Chondrocyte (in vitro differentiated cells): ENCODE data around the gene TMEM63B. TPM values are rescaled to one million over a fixed set of nuclear protein-coding genes. Genes with fewer than 3 reads are reported as not detected.

Source experiments
- DNase-seq: peaks from one replicate; pipeline ENCODE4 v3.0.0; 2021; ENCODE audit warnings: mixed read lengths, low spot score
- H3K27ac Mint-ChIP-seq: one replicate; pipeline ENCODE4 v1.8.0; 2021; ENCODE audit warnings: mild to moderate bottlenecking, moderate library complexity, mixed read lengths; ENCODE audit not compliant: unreplicated experiment
- H3K27me3 Mint-ChIP-seq: 2 replicates; pipeline ENCODE4 v1.8.0; 2021; ENCODE audit warnings: low read depth, mixed read lengths
- H3K36me3 Mint-ChIP-seq: 2 replicates; pipeline ENCODE4 v1.8.0; 2021; ENCODE audit warnings: low read depth, mixed read lengths
- H3K4me1 Mint-ChIP-seq: 2 replicates; pipeline ENCODE4 v1.8.0; 2021; ENCODE audit warnings: low read depth, mild to moderate bottlenecking, mixed read lengths
- H3K4me3 Mint-ChIP-seq: one replicate; pipeline ENCODE4 v1.8.0; 2021; ENCODE audit warnings: mild to moderate bottlenecking, moderate library complexity, mixed read lengths; ENCODE audit not compliant: unreplicated experiment
- H3K9me3 Mint-ChIP-seq: 2 replicates; pipeline ENCODE4 v1.8.0; 2021; ENCODE audit warnings: low read depth, mixed read lengths
- total RNA-seq: library from RNA; stranded (reverse); gene quantifications from 3 replicates; pipeline ENCODE4 v1.2.1, GENCODE V29; 2021
- TF ChIP-seq, protein P1 (sequence below): fragments of 200-600 bp; sonication (generic); IDR thresholded peaks from 2 replicates; pipeline ENCODE4 v1.5.0; 2021; ENCODE audit warnings: antibody characterized with exemption, mild to moderate bottlenecking, moderate library complexity

The TMEM63B gene
- total RNA-seq, 1 donor from 2014 or later = 40.7 TPM

DNA sequence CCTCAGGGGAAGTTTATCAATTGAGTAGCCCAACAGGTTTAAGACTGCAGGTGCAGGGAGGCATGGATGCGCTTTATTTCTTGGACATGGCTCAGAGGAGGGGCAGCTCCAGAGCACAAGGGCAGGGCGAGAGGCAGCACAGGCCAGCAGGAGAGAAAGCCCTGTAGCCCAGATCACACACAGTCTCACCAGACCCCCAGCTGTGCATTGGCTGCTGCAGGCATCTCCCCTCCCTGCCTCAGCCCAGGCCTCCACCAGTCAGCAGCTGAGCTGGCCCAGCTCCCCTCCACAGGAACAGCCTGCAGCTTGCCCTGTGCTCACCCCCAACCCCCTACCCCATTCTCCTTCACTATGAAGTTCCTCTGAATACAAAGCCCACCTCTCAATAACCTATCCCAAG, 24.8 kb upstream of the TMEM63B start:
- H3K27me3 Mint-ChIP-seq = no peaks in the 10 kb centered on the region
- TF ChIP-seq, protein P1, sequence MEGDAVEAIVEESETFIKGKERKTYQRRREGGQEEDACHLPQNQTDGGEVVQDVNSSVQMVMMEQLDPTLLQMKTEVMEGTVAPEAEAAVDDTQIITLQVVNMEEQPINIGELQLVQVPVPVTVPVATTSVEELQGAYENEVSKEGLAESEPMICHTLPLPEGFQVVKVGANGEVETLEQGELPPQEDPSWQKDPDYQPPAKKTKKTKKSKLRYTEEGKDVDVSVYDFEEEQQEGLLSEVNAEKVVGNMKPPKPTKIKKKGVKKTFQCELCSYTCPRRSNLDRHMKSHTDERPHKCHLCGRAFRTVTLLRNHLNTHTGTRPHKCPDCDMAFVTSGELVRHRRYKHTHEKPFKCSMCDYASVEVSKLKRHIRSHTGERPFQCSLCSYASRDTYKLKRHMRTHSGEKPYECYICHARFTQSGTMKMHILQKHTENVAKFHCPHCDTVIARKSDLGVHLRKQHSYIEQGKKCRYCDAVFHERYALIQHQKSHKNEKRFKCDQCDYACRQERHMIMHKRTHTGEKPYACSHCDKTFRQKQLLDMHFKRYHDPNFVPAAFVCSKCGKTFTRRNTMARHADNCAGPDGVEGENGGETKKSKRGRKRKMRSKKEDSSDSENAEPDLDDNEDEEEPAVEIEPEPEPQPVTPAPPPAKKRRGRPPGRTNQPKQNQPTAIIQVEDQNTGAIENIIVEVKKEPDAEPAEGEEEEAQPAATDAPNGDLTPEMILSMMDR = no peak
- no peak overlapping the region for H3K27ac Mint-ChIP-seq
- H3K4me1 Mint-ChIP-seq = peaks cover 3% of the 10 kb centered on the region
- no peak for DNase-seq
- no peaks in the 10 kb centered on the region for H3K9me3 Mint-ChIP-seq
- peaks cover 13% of the 10 kb centered on the region for H3K36me3 Mint-ChIP-seq
- no peak overlapping the region for H3K4me3 Mint-ChIP-seq

DNA sequence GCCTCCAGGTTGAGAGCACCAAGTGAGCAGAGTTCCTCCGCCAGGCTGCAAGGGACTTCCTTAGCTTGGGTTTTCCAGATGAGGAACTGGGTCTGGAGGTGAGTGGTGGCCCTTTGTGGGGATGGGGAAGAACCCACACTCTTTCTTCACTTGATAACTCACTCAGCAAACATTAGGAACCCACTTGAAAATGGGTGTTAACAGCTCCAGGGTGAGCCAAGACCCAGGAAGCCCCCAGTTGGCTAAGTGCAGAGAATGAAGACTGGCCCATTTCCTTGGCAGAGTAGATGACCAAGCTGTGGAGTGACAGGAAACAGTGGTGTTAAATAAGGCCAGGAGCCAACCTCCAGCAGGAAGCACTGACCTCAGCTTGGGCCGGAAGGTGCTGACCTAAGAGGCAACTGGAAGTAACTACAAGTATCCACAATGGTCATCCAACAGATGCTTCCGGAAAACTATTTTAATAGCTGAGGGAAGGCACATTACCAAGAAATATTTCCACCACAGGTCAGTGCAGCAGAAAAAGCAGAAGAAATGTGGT, 22.8 kb upstream of the TMEM63B start:
- Mint-ChIP-seq H3K4me1 (peaks cover 3% of the 10 kb centered on the region), H3K4me3 (no peak overlapping the region), H3K9me3 (no peaks in the 10 kb centered on the region), H3K36me3 (peaks cover 13% of the 10 kb centered on the region), H3K27me3 (no peaks in the 10 kb centered on the region), H3K27ac (no peak overlapping the region)
- TF ChIP-seq, protein P1 = no peak
- no peak for DNase-seq

DNA sequence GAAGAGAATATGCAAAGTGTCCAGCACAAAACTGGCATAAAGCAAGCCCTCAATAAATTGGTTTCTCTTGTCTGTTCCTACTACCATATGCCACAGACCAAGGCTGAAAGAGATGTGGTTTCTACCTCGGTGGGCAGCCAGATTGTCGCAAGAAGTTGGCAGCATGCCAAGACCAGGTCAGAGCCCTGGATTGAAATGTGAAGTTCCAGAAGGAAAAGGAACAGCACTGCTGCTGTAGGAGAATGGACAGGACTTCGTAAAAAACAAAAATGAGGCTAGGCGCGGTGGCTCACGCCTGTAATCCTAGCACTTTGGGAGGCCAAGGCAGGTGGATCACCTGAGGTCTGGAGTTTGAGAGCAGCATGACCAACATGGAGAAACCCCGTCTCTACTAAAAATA, 22.2 kb upstream of the TMEM63B start:
- TF ChIP-seq, protein P1 = no peak
- Mint-ChIP-seq H3K4me1 (peaks cover 3% of the 10 kb centered on the region), H3K27me3 (no peaks in the 10 kb centered on the region), H3K27ac (no peak overlapping the region), H3K9me3 (no peaks in the 10 kb centered on the region), H3K36me3 (peaks cover 13% of the 10 kb centered on the region), H3K4me3 (no peak overlapping the region)
- no peak for DNase-seq

DNA sequence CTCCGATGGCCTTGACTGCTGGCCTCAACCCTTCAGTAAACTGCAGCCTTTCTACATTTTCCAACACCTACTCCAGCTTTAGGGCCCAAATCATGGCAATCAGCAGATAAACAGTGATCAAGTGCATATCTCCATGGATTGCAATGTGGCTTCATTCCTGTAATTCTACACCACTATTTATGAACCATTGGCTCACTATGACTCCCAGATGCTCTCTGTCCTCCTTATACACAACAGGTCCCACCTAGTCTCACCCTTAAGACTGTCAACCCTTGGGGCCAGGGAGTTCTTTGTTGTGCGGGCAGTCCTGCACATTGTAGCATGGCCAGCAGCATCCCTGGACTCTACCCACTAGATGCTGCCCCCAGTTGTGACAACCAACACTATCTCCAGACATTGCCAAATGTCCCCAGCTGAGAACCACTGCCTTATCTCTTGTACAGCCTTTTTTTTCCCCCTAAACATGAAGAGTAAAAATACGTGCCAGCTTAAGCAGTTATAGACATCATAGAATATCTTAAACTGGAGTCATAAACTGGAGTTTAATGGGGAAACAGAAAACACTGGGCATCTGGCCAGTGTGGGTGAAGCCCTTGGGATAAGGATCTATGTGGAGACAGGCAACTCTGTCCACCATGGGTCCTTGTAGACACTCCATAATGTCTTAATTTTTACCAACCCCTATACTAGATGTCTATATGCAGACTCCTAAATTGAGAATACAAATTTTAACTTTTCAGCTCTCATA, 21.2 kb upstream of the TMEM63B start:
- peaks cover 3% of the 10 kb centered on the region for H3K4me1 Mint-ChIP-seq
- no peaks in the 10 kb centered on the region for H3K9me3 Mint-ChIP-seq
- DNase-seq = no peak
- H3K4me3 Mint-ChIP-seq = no peak overlapping the region
- H3K36me3 Mint-ChIP-seq = peaks cover 14% of the 10 kb centered on the region
- no peak overlapping the region for H3K27ac Mint-ChIP-seq
- TF ChIP-seq, protein P1 = no peak
- H3K27me3 Mint-ChIP-seq = no peaks in the 10 kb centered on the region

DNA sequence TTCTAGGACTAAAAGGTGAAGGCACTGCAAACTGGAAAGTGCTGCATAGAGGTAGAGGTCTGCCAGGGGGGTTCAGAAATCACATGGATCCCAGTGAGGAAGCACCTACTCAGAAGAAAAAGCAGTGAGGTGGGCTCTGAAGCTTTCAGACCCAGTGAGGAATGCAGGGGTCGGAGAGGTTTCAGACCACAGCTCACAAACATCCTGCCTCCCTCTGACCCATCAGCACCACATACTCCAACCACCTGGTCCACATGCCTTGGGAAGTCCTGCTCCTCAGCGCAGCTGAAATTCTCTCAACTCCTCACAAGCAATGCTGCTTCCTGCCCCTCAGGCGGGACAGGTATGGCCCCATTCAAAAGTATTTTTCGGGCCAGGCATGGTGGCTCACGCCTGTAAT, 20.3 kb upstream of the TMEM63B start:
- Mint-ChIP-seq H3K27ac (no peak overlapping the region), H3K4me1 (peaks cover 3% of the 10 kb centered on the region), H3K9me3 (no peaks in the 10 kb centered on the region), H3K27me3 (no peaks in the 10 kb centered on the region), H3K4me3 (no peak overlapping the region), H3K36me3 (peaks cover 19% of the 10 kb centered on the region)
- DNase-seq = no peak
- TF ChIP-seq, protein P1 = no peak
